A549 (cell line): Measurements from ENCODE around the gene HNF4A.

Experiments
- CBX2 ChIP-seq: fragments of 200-600 bp; sonication (generic); IDR thresholded peaks from 2 replicates; pipeline ENCODE4 v1.6.1; 2016; ENCODE audit warnings: low read depth, mild to moderate bottlenecking, borderline replicate concordance
- GATA3 ChIP-seq: IDR thresholded peaks from 2 replicates; pipeline ENCODE4 v1.6.1; 2012; ENCODE audit warnings: borderline replicate concordance
- HOXA7 ChIP-seq: fragments of 250-450 bp; sonication (Bioruptor Pico); IDR thresholded peaks from 2 replicates; pipeline ENCODE4 v1.5.0; 2020; ENCODE audit warnings: mild to moderate bottlenecking, moderate library complexity
- JUN ChIP-seq, 2 experiments: fragments of >200 bp; sonication (Bioruptor Twin); formaldehyde crosslinking; IDR thresholded peaks; 2 replicates in 1 of 2; 3 replicates in 1 of 2; pipeline ENCODE4 v1.6.1; 2016 to 2017
- POLR2A ChIP-seq: IDR thresholded peaks from 2 replicates; pipeline ENCODE4 v1.6.1; 2012; ENCODE audit warnings: mild to moderate bottlenecking, low read length
- RAD21 ChIP-seq, 2 experiments: fragments of >200 bp in 1 of 2; sonication (Bioruptor Twin) in 1 of 2; formaldehyde crosslinking in 1 of 2; IDR thresholded peaks in 1 of 2; conservative IDR thresholded peaks in 1 of 2; 2 replicates in 1 of 2; 3 replicates in 1 of 2; pipeline ENCODE4 v1.6.1; 2012 to 2018; ENCODE audit warnings: inconsistent platforms in 1 of 2
- ZFP36 ChIP-seq: fragments of 450-650 bp; IDR thresholded peaks from 2 replicates; pipeline ENCODE4 v1.6.1; 2014; ENCODE audit warnings: borderline replicate concordance; ENCODE audit not compliant: partially characterized antibody
- TF ChIP-seq, protein P1 (sequence below): fragments of >200 bp; sonication (Bioruptor Twin); formaldehyde crosslinking; IDR thresholded peaks from 3 replicates; pipeline ENCODE4 v1.5.1; 2016

GRCh38 chr20:44471481-44471882 is 116.0 kb downstream of the HNF4A start:
- no peak for TF ChIP-seq CBX2
- TF ChIP-seq, protein P1, sequence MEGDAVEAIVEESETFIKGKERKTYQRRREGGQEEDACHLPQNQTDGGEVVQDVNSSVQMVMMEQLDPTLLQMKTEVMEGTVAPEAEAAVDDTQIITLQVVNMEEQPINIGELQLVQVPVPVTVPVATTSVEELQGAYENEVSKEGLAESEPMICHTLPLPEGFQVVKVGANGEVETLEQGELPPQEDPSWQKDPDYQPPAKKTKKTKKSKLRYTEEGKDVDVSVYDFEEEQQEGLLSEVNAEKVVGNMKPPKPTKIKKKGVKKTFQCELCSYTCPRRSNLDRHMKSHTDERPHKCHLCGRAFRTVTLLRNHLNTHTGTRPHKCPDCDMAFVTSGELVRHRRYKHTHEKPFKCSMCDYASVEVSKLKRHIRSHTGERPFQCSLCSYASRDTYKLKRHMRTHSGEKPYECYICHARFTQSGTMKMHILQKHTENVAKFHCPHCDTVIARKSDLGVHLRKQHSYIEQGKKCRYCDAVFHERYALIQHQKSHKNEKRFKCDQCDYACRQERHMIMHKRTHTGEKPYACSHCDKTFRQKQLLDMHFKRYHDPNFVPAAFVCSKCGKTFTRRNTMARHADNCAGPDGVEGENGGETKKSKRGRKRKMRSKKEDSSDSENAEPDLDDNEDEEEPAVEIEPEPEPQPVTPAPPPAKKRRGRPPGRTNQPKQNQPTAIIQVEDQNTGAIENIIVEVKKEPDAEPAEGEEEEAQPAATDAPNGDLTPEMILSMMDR = peak; percentile 59
- no peak for TF ChIP-seq HOXA7 (CRISPR knock-in tag)
- TF ChIP-seq RAD21 (conservative IDR thresholded peaks at IDR 0.05 in 1 of 2, IDR thresholded peaks at IDR 0.05 in 1 of 2) = peak; percentile 76 to 79
- TF ChIP-seq POLR2A = no peak
- TF ChIP-seq ZFP36 = no peak
- TF ChIP-seq JUN (IDR thresholded peaks at IDR 0.05) = no peak
- TF ChIP-seq GATA3 = no peak
